Body of pancreas (tissue), 4 donors: Measurements from ENCODE around the gene LRRC31.

Experiments used
- POLR2A ChIP-seq, 3 donors: fragments of 450-650 bp; IDR thresholded peaks; one replicate each; pipeline ENCODE4 v1.6.1; 2016; ENCODE audit warnings: antibody characterized with exemption in 3 of 3, mild to moderate bottlenecking in 2 of 3
- TF ChIP-seq, protein P1 (sequence below), 7 experiments: fragments of 450-650 bp in 4 of 7; fragments of 200-600 bp in 3 of 7; sonication (generic) in 3 of 7; IDR thresholded peaks; one replicate each; pipeline ENCODE4 v1.5.1; 2016 to 2019; ENCODE audit warnings: antibody characterized with exemption in 7 of 7

- TF ChIP-seq, protein P1, sequence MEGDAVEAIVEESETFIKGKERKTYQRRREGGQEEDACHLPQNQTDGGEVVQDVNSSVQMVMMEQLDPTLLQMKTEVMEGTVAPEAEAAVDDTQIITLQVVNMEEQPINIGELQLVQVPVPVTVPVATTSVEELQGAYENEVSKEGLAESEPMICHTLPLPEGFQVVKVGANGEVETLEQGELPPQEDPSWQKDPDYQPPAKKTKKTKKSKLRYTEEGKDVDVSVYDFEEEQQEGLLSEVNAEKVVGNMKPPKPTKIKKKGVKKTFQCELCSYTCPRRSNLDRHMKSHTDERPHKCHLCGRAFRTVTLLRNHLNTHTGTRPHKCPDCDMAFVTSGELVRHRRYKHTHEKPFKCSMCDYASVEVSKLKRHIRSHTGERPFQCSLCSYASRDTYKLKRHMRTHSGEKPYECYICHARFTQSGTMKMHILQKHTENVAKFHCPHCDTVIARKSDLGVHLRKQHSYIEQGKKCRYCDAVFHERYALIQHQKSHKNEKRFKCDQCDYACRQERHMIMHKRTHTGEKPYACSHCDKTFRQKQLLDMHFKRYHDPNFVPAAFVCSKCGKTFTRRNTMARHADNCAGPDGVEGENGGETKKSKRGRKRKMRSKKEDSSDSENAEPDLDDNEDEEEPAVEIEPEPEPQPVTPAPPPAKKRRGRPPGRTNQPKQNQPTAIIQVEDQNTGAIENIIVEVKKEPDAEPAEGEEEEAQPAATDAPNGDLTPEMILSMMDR (IDR thresholded peaks at IDR 0.05), result no peak
- TF ChIP-seq POLR2A (IDR thresholded peaks at IDR 0.05), result no peak
Observed at GRCh38 chr3:169809230-169809795, 60.4 kb downstream of the LRRC31 start.
